Osteocyte (in vitro differentiated cells): Measurements from ENCODE around the gene CARD8. TPM values are rescaled to one million over a fixed set of nuclear protein-coding genes. Genes with fewer than 3 reads are reported as not detected.

ENCODE experiments used
- DNase-seq: peaks from one replicate; pipeline ENCODE4 v3.0.0; 2021; ENCODE audit warnings: mixed read lengths; ENCODE audit not compliant: unreplicated experiment; ENCODE audit errors: extremely low spot score
- H3K27ac Mint-ChIP-seq: one replicate; pipeline ENCODE4 v1.8.0; 2021; ENCODE audit warnings: mild to moderate bottlenecking, mixed read lengths; ENCODE audit not compliant: unreplicated experiment
- H3K27me3 Mint-ChIP-seq: one replicate; pipeline ENCODE4 v1.8.0; 2021; ENCODE audit warnings: mixed read lengths; ENCODE audit not compliant: unreplicated experiment
- H3K36me3 Mint-ChIP-seq: one replicate; pipeline ENCODE4 v1.8.0; 2021; ENCODE audit warnings: mixed read lengths; ENCODE audit not compliant: unreplicated experiment
- H3K4me1 Mint-ChIP-seq: one replicate; pipeline ENCODE4 v1.8.0; 2021; ENCODE audit warnings: mixed read lengths; ENCODE audit not compliant: unreplicated experiment
- H3K4me3 Mint-ChIP-seq: one replicate; pipeline ENCODE4 v1.8.0; 2021; ENCODE audit warnings: mild to moderate bottlenecking, moderate library complexity, mixed read lengths; ENCODE audit not compliant: unreplicated experiment
- H3K9me3 Mint-ChIP-seq: one replicate; pipeline ENCODE4 v1.8.0; 2021; ENCODE audit warnings: mixed read lengths; ENCODE audit not compliant: unreplicated experiment
- CTCF ChIP-seq: fragments of 200-600 bp; sonication (generic); IDR thresholded peaks from 2 replicates; pipeline ENCODE4 v1.5.0; 2021; ENCODE audit warnings: antibody characterized with exemption, mild to moderate bottlenecking, moderate library complexity
- total RNA-seq: library from RNA; stranded (reverse); gene quantifications from 2 replicates; pipeline ENCODE4 v1.2.1, GENCODE V29; 2021

The CARD8 gene
- total RNA-seq, 1 donor from 2014 or later, result 36.4 TPM

GRCh38 chr19:48194844-48195830, 60.6 kb downstream of the CARD8 start:
- TF ChIP-seq CTCF, result no peak
- Mint-ChIP-seq H3K27me3 (no peaks in the 10 kb centered on the region), H3K4me1 (peaks cover 3% of the 10 kb centered on the region), H3K9me3 (no peaks in the 10 kb centered on the region), H3K27ac (no peak overlapping the region), H3K4me3 (no peak overlapping the region), H3K36me3 (no peaks in the 10 kb centered on the region)
- no peak for DNase-seq

- H3K36me3 Mint-ChIP-seq, result no peaks in the 10 kb centered on the region
- no peak for DNase-seq
- no peak overlapping the region for H3K27ac Mint-ChIP-seq
- H3K4me3 Mint-ChIP-seq, result no peak overlapping the region
- H3K4me1 Mint-ChIP-seq, result peaks cover 3% of the 10 kb centered on the region
- H3K27me3 Mint-ChIP-seq, result no peaks in the 10 kb centered on the region
- peaks cover under 1% of the 10 kb centered on the region for H3K9me3 Mint-ChIP-seq
- peak; percentile 58 for TF ChIP-seq CTCF
These were observed 61.5 kb downstream of the CARD8 start for GRCh38 chr19:48194041-48194843.

- DNase-seq, result no peak
- H3K4me3 Mint-ChIP-seq, result no peak overlapping the region
These were observed 63.0 kb downstream of the CARD8 start for GRCh38 chr19:48192750-48193149.

GRCh38 chr19:48190885-48191284, 64.8 kb downstream of the CARD8 start:
- DNase-seq, result no peak
- Mint-ChIP-seq H3K4me1 (peaks cover 3% of the 10 kb centered on the region), H3K36me3 (peaks cover 3% of the 10 kb centered on the region), H3K27ac (no peak overlapping the region), H3K9me3 (peaks cover 3% of the 10 kb centered on the region), H3K27me3 (no peaks in the 10 kb centered on the region), H3K4me3 (no peak overlapping the region)
- no peak for TF ChIP-seq CTCF

More at GRCh38 chr19:48192750-48193149, 63.0 kb downstream of the CARD8 start:
- Mint-ChIP-seq H3K27me3 (no peaks in the 10 kb centered on the region), H3K9me3 (peaks cover 3% of the 10 kb centered on the region), H3K4me1 (peaks cover 3% of the 10 kb centered on the region), H3K36me3 (peaks cover 3% of the 10 kb centered on the region), H3K27ac (no peak overlapping the region)
- TF ChIP-seq CTCF, result no peak
